RKO (cell line): ENCODE measurements around the gene HTRA3.
"Not testable (repeated sequence)": the region's sequence is repeated elsewhere in the genome, so short reads cannot be mapped to it uniquely, and the experiment has no call there.

Experiments used
- DNase-seq: peaks from one replicate; pipeline ENCODE4 v3.0.0-alpha.2; 2016; ENCODE audit warnings: low spot score

The HTRA3 gene

GRCh38 chr4:8344377-8344776, 74.8 kb downstream of the HTRA3 start:
- DNase-seq = no peak

- no peak for DNase-seq
Observed at GRCh38 chr4:8345053-8345945, 75.7 kb downstream of the HTRA3 start.

GRCh38 chr4:8345946-8346814, 76.6 kb downstream of the HTRA3 start:
- DNase-seq = no peak

- DNase-seq = no peak
Observed at GRCh38 chr4:8346838-8347605, 77.5 kb downstream of the HTRA3 start.

- DNase-seq = no peak
Observed at GRCh38 chr4:8347660-8348059, 78.1 kb downstream of the HTRA3 start.

GRCh38 chr4:8348071-8348470, 78.5 kb downstream of the HTRA3 start:
- DNase-seq = no peak

GRCh38 chr4:8349236-8349635, 79.7 kb downstream of the HTRA3 start:
- not testable (repeated sequence) for DNase-seq

- DNase-seq = no peak
Observed at GRCh38 chr4:8349664-8350236, 80.2 kb downstream of the HTRA3 start.

GRCh38 chr4:8350352-8350751, 80.8 kb downstream of the HTRA3 start:
- DNase-seq = no peak

GRCh38 chr4:8350841-8351461, 81.4 kb downstream of the HTRA3 start:
- DNase-seq = no peak

GRCh38 chr4:8351931-8352367, 82.4 kb downstream of the HTRA3 start:
- no peak for DNase-seq

GRCh38 chr4:8352368-8353157, 83.0 kb downstream of the HTRA3 start:
- DNase-seq = no peak

- no peak for DNase-seq
Observed at GRCh38 chr4:8353158-8353669, 83.7 kb downstream of the HTRA3 start.

GRCh38 chr4:8353912-8354453, 84.4 kb downstream of the HTRA3 start:
- DNase-seq = no peak

GRCh38 chr4:8355306-8355705, 85.8 kb downstream of the HTRA3 start:
- no peak for DNase-seq

- no peak for DNase-seq
Observed at GRCh38 chr4:8355864-8356565, 86.5 kb downstream of the HTRA3 start.
